SJSA1 (cell line): ENCODE results near the gene OTUD5. TPM values are rescaled to one million over a fixed set of nuclear protein-coding genes. Genes with fewer than 3 reads are reported as not detected.

Source experiments
- DNase-seq, 2 experiments: peaks; one replicate each; pipeline ENCODE4 v3.0.0-alpha.2; 2015 to 2020; ENCODE audit warnings: low spot score in 2 of 2, low read depth in 1 of 2
- H3K27ac ChIP-seq: fragments of 250-450 bp; sonication (Bioruptor Pico); 2 replicates; pipeline ENCODE4 v1.5.1; 2020; ENCODE audit warnings: mild to moderate bottlenecking, moderate library complexity
- H3K27me3 ChIP-seq: fragments of 250-450 bp; sonication (Bioruptor Pico); replicated peaks from 2 replicates; pipeline ENCODE4 v1.5.1; 2020; ENCODE audit warnings: mild to moderate bottlenecking, moderate library complexity
- H3K36me3 ChIP-seq: fragments of 250-450 bp; sonication (Bioruptor Pico); 2 replicates; pipeline ENCODE4 v1.5.1; 2020; ENCODE audit warnings: mild to moderate bottlenecking
- H3K4me1 ChIP-seq: fragments of 250-450 bp; sonication (Bioruptor Pico); replicated peaks from 2 replicates; pipeline ENCODE4 v1.6.1; 2021; ENCODE audit warnings: mild to moderate bottlenecking
- H3K4me3 ChIP-seq: fragments of 250-450 bp; sonication (Bioruptor Pico); 2 replicates; pipeline ENCODE4 v1.5.1; 2020; ENCODE audit warnings: mild to moderate bottlenecking
- H3K9me3 ChIP-seq: fragments of 250-450 bp; sonication (Bioruptor Pico); replicated peaks from 2 replicates; pipeline ENCODE4 v1.5.1; 2020; ENCODE audit warnings: mild to moderate bottlenecking
- total RNA-seq: library from RNA; depleted of rRNA; stranded (reverse); fragments of >200 nt; shearing (Covaris generic); gene quantifications from 2 replicates; pipeline ENCODE4 v1.2.3, GENCODE V29; 2014

The OTUD5 gene
- total RNA-seq, 1 experiment from 2014 or later, result 20.0 TPM

DNA sequence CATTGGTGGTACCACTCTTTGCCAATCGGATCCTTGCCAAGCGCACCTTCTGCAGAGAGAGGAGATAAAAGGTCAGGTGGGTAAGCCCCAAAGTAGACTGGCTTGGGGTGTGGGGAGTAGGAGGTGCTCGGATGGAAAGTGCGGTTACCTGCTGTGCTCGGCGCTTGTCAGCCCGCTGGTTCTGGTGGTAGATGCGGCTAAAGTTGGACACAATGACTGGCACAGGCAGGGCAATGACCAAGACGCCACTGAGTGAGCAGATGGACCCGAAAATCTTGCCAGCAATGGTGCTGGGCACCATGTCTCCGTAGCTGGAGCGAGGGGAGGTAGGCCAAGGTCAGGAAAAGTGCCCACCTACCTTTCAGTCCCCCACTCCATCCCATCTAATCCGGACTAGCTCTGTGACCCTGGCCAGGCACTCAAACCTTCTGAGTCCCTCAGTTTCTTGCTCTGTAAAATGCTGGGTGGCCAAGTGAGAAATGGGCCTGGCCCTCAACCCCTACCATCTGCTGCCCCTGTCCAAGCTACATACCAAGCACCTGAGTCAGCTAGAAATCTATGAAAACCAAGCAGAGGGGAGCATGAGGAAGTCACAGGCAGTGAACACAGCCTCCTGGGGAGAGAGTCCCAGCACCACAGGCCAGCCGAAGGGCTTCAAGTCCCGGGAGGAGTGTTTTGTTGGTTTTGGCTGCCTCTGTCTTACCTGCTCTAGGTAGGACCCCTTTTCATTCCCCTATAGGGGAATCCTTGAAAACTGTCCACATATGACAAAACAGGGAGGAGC, 9.6 kb upstream of the OTUD5 start:
- Histone ChIP-seq H3K27me3 (no peaks in the 10 kb centered on the region), H3K27ac (no peak overlapping the region), H3K4me1 (peaks cover 3% of the 10 kb centered on the region; the same call in 1 of the 2 replicates), H3K36me3 (no peaks in the 10 kb centered on the region), H3K4me3 (no peak overlapping the region), H3K9me3 (no peaks in the 10 kb centered on the region)
- DNase-seq, result peak in 1 of 2 experiments; percentile 30

DNA sequence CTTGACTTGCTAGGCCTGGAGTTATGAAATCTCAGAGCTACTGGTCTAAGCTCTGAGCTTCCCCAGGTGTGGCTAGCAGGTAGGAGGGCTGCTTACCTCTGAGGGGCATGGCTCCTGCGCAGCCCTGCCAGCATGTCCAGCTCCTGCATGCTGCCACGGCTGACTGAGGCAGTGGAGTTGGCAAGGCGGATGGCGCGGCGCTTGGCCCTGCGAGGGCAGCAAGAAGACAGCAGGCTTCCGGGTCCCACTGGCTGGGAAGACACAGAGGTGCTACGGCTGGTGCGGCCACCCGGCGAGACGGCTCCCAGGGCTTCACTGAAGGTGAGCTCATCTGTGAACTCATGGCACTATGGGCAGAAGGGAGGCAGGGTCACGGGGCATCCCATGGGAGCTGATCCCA, 8.6 kb upstream of the OTUD5 start:
- H3K27ac ChIP-seq, result no peak overlapping the region
- no peaks in the 10 kb centered on the region for H3K36me3 ChIP-seq
- H3K27me3 ChIP-seq, result no peaks in the 10 kb centered on the region
- no peak overlapping the region for H3K4me3 ChIP-seq
- no peaks in the 10 kb centered on the region for H3K9me3 ChIP-seq
- no peak for DNase-seq
- peaks cover 3% of the 10 kb centered on the region; the same call in 1 of the 2 replicates for H3K4me1 ChIP-seq

- Histone ChIP-seq H3K9me3 (no peaks in the 10 kb centered on the region), H3K27me3 (no peaks in the 10 kb centered on the region), H3K27ac (no peak overlapping the region), H3K4me1 (peaks cover 5% of the 10 kb centered on the region), H3K4me3 (no peak overlapping the region), H3K36me3 (0 out of 2 replicates have a peak, but pooled peaks cover 5% of the 10 kb centered on the region)
- DNase-seq, result no peak
Measured at GRCh38 chrX:48961585-48962091, 4.2 kb upstream of the OTUD5 start.

- no peak for DNase-seq
- Histone ChIP-seq H3K4me1 (peaks cover 5% of the 10 kb centered on the region), H3K27me3 (no peaks in the 10 kb centered on the region), H3K4me3 (no peak overlapping the region), H3K9me3 (no peaks in the 10 kb centered on the region), H3K36me3 (peaks cover 11% of the 10 kb centered on the region), H3K27ac (no peak overlapping the region)
Measured at GRCh38 chrX:48960291-48960690, 2.9 kb upstream of the OTUD5 start.

DNA sequence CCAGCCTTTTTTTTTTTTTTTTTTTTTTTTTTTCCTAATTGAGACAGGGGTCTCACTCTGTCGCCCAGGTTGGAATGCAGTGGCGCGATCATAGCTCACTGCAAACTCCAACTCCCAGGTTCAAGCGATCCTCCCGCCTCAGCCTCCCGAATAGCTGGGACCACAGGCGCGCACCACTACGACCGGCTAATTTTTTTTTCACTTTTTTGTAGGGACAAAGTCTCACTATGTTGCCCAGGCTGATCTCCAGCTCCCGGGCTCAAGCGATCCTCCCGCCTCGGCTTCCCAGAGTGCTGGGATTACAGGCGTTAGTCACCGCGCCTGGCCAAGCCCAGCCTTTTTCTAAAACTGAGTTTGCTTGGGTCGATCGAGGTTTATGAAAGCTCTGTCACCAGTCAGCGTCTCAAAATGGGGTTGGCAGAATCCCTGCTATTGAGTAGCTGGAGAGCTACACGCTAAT, 1.3 kb upstream of the OTUD5 start:
- Histone ChIP-seq H3K27me3 (no peaks in the 10 kb centered on the region), H3K27ac (peak overlapping the region; percentile 98), H3K36me3 (peaks cover 16% of the 10 kb centered on the region), H3K4me1 (peaks cover 5% of the 10 kb centered on the region), H3K4me3 (peak overlapping the region; percentile 57), H3K9me3 (no peaks in the 10 kb centered on the region)
- DNase-seq, result peak in 1 of 2 experiments; percentile 49

DNA sequence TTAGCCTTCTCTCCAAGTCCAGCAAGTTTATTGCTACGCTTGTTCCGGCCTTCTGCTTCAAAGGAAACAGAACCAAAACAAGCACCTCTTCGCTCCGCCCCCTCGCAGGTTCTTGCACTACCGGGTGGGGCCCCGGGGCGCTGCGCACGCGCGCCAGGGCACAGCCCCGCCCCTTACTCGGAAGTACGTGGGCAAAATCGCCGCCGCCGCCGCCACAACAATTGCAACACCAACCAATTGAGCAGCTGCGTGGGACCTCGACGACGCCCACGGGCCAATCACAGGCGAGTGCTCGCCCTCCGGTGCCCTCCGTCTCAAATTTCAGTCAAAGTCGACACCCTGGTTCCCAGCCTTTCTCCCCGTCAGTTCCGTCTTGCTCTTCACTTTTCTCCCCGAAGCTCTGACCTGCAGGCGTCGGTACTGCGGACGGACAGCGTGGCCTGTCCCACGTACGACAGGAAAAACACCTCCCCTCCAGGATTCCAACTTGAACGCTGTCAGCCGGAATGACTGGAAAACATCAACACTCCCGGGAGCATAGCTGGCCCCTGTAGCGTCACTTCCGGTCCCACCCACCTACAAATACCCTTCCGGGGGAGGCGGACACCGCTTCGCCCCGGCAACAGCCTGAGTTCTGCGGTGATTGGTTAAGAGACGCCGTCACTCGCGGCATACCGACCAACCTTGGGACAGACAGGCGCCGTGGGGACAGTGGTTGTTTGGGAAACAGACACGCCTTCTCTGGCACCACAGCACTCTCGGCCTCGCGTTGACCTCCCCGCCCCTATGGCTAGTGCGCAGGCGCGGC, 624 bp upstream of the OTUD5 start:
- H3K4me3 ChIP-seq, result peak overlapping the region; percentile 57
- no peaks in the 10 kb centered on the region for H3K27me3 ChIP-seq
- no peaks in the 10 kb centered on the region for H3K9me3 ChIP-seq
- H3K4me1 ChIP-seq, result peaks cover 5% of the 10 kb centered on the region
- H3K27ac ChIP-seq, result peak overlapping the region; percentile 98
- peaks cover 16% of the 10 kb centered on the region for H3K36me3 ChIP-seq
- DNase-seq, result peak; percentile 96

DNA sequence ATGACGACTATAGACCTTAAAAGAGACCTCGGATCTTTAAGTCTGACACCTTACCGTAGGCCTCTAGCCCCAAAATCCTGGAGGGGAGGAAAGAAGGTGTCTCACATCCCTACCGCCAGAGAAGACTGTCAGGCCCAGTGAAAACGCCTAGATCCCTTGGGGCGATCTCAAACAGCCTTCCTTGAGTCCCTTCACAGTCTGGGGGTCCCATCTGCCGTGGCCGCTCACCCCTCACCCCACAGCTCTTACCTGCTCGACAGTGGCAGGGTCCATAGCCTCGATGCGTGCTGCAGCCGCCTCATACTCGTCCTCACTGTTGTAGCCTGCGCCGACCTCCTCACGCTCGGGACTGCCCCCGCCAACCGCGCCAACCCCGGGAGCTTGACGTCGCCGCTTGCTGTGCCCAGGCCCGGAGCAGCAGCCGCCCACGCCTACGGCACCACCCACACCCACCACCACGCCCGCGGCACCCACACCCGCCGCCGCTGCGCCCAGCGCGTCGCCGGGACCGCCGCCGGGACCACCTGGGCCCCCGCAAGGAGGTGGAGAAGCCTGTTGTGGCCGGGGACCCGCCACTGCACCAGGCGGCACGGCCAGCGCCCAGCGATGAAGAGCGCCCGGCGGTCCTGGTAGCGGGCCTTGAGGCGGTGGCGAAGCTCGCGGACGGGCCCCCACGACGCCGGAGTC, 536 bp downstream of the OTUD5 start:
- no peak for DNase-seq
- Histone ChIP-seq H3K27me3 (no peaks in the 10 kb centered on the region), H3K36me3 (peaks cover 16% of the 10 kb centered on the region), H3K4me1 (peaks cover 5% of the 10 kb centered on the region), H3K27ac (peak overlapping the region; percentile 49; the same call in 1 of the 2 replicates), H3K4me3 (peak overlapping the region; percentile 57), H3K9me3 (no peaks in the 10 kb centered on the region)

DNA sequence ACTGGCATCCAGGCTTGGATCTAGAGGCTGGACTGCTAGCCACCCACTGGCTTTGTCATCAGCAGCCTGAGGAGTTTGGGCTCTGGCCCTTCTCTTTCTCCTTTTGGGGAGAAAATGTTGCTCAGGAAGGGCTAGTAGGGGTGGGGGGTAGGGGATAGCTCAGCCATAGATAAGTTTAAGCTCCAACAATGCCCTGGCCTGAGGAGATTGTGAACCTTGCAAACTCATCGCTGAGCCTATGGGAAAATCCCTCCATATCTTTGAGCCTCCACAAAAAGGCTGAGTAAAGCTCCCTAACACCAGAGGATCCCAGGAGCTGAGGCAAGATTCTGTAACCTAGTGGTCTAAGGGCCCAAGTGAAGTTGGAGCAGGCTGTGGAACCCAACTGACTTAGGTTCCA, 8.8 kb downstream of the OTUD5 start:
- Histone ChIP-seq H3K36me3 (no peaks in the 10 kb centered on the region), H3K4me3 (no peak overlapping the region), H3K9me3 (no peaks in the 10 kb centered on the region)

GRCh38 chrX:48945517-48946348, 11.7 kb downstream of the OTUD5 start:
- Histone ChIP-seq H3K27ac (no peak overlapping the region), H3K27me3 (no peaks in the 10 kb centered on the region), H3K9me3 (no peaks in the 10 kb centered on the region), H3K4me3 (no peak overlapping the region), H3K36me3 (0 out of 2 replicates have a peak, but pooled peaks cover 3% of the 10 kb centered on the region), H3K4me1 (no peaks in the 10 kb centered on the region)
- peak in 1 of 2 experiments; percentile 42 for DNase-seq

More for the DNA sequence above, 8.8 kb downstream of the OTUD5 start:
- DNase-seq, result no peak
- Histone ChIP-seq H3K27me3 (no peaks in the 10 kb centered on the region), H3K4me1 (no peaks in the 10 kb centered on the region), H3K27ac (no peak overlapping the region)

DNA sequence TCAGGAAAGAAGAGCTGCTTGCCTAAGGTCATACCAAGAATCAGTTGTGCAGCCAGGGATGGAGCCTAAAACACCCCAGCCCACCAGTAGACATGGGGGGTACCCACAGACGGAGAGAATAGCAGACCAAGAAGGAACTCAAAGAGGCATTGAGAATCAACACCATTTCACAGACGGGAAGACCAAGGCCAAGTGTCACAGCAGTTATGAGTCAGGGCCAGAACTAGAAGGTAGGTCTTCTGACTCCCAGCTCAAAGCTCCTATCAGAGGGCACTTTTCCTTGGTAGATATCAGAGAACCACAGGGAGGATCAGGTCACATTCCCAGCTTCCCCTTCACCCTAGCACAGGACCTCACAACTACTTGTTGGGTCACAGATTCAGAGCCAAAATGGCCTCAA, 14.5 kb downstream of the OTUD5 start:
- H3K27ac ChIP-seq, result no peak overlapping the region
- H3K36me3 ChIP-seq, result 0 out of 2 replicates have a peak, but pooled peaks cover 3% of the 10 kb centered on the region
- no peak for DNase-seq
- no peaks in the 10 kb centered on the region for H3K9me3 ChIP-seq
- no peaks in the 10 kb centered on the region; the same call in 1 of the 2 replicates for H3K4me1 ChIP-seq
- no peak overlapping the region for H3K4me3 ChIP-seq
- H3K27me3 ChIP-seq, result no peaks in the 10 kb centered on the region

- H3K27me3 ChIP-seq, result no peaks in the 10 kb centered on the region
- peaks cover 10% of the 10 kb centered on the region for H3K4me1 ChIP-seq
- H3K9me3 ChIP-seq, result no peaks in the 10 kb centered on the region
- H3K27ac ChIP-seq, result no peak overlapping the region
- DNase-seq, result no peak
- 0 out of 2 replicates have a peak, but pooled peaks cover 3% of the 10 kb centered on the region for H3K36me3 ChIP-seq
- no peak overlapping the region for H3K4me3 ChIP-seq
Measured at GRCh38 chrX:48940404-48940955, 16.9 kb downstream of the OTUD5 start.

DNA sequence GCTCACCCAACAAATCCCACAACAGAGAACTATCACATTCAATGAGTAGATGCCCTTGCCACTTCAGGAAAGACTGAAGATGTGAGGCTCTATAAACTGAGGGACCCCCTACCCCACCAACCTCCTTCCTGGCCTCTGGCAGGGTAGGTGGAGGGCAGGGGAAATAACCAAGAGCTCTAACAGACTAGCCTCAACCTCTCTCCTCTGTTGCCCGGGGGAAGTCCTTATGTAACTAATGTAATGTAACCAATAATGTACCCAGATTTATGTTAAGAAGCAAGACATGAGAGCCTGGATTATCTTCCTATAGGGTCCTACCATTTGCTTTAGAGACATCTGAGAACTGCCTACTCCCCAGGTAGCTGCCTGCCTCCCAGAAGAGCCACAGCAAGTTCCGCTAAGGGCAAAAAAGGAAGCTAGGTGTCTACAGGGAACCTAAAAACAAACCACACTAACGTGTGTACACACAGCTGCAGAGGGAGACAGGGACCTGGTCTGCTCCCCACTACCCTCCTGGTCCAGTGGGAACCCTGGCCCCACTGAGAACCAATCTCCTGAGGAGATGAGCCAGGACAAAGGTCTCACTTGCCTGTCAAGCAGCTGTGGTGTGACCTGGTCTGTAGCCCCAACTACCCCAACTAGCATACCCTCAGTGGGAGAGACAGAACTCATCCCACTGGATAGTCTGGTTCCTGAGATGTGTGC, 17.7 kb downstream of the OTUD5 start:
- no peak overlapping the region for H3K27ac ChIP-seq
- no peaks in the 10 kb centered on the region for H3K9me3 ChIP-seq
- DNase-seq, result no peak
- no peak overlapping the region for H3K4me3 ChIP-seq
- H3K27me3 ChIP-seq, result no peaks in the 10 kb centered on the region
- 0 out of 2 replicates have a peak, but pooled peaks cover 3% of the 10 kb centered on the region for H3K36me3 ChIP-seq
- peaks cover 10% of the 10 kb centered on the region for H3K4me1 ChIP-seq
